HG03378 (cell line): Measurements from ENCODE around the gene FGG.
A peak's percentile ranks its signal among the peaks of the same experiment; 100 is the strongest.

Experiments used
- ATAC-seq: cut with Tn5 transposase; IDR thresholded peaks from one replicate; pipeline ENCODE4 v1.9.1; 2021; ENCODE audit warnings: mild to moderate bottlenecking, moderate library complexity; ENCODE audit not compliant: unreplicated experiment

FGG gene

DNA sequence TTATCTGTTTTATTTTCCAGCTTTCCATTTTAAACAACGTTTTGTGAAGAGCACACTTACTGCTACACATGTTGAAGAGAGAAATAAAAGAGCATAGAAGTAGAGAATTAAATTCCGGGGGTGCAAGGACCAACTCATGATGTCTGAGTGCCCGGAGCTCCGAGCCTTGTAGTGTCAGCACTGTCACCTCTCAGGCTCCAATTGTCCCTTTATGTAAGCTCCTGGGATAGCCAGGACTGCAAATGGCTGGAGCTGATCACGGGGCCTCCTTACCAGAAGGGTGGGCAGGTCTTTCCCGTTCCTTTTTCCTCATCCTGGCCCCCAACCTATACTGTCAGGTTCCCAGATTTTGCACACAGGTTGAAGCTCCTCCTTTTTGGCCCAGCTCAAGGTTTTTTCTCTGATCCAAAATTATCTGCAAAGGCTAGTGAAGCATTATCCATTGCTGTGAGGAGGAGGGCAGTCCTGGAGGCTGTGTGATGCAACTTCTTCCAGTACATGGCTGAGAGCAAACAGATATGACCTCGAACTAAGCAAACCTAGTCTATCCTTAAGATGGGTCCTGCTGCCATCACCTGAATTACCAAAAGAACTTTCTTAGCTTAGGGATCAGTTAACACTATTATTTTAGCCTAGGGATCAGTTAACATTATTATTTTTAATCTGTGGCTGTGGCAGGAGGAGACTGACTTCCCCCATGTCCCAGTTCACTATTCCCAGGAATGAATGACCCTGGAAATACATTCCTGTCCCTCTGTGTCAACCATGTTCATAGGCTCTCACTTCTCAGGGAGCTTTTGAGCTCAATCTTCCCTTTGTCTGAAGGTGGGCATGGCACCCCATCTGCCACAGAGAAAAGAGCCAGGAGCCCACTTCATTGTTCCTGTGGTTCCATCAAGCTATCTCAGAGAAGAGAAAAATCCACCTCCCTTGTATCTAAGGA lies at the start of gene FGG:
TSS of gene FGG (minus strand) at position 185 of the 943 bp plus-strand sequence. CDS start at position 138, 47 bp downstream.
- no peak for ATAC-seq

DNA sequence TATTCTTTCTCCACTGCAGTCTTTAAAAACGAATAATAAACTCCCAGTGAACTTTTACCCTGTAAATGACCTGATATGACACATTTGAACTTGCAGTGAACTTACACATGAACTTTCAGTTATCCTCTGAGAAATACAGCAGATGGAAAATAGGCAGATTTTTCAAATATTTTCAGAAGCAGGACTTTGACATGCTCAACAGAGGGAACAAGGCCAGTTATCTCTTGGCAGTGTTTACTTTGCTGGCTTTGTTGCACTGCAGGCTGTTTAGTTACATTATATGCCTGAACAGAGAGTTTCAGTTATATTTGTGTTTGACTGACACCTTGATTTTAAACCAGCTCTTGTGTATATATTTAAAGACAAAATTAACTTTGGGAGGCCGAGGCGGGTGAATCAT lies 47.6 kb upstream of the FGG start:
- ATAC-seq = no peak

DNA sequence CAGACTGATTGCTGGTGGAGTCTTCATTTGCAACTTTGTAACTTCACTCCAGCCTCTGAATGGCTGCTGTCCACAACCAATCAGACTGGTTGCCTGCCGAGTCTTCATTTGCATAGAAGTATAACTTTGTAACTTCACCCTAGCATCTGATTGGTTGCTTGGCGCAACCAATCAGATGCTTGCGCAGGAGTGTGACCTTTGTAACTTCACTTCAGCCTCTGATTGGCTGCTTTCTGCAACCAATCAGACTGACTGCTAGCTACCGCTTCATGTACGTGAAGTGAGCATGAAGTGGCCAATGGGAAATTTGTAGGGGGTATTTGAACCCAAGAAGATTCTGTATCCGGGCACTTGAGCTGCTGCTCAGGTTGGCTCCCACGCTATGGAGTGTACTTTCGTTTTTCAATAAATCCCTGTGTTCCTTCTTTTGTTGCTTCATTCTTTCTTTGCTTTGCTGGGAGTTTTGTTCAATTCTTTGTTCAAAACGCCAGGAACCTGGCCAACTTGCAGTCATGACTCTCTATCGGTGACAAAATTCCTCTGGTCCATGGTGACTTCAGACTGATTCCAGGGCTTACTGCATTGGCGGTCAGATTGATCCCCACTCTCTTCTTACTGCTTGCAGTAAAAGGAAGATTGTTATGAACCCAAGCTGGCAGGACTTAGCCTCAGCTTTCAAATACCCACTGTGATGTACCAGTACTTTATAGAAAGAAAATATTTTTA lies 46.4 kb upstream of the FGG start:
- ATAC-seq = no peak

- no peak for ATAC-seq
Observed at GRCh38 chr4:154643493-154643892, 31.0 kb upstream of the FGG start.

- no peak for ATAC-seq
Observed at GRCh38 chr4:154642373-154643009, 30.0 kb upstream of the FGG start.

DNA sequence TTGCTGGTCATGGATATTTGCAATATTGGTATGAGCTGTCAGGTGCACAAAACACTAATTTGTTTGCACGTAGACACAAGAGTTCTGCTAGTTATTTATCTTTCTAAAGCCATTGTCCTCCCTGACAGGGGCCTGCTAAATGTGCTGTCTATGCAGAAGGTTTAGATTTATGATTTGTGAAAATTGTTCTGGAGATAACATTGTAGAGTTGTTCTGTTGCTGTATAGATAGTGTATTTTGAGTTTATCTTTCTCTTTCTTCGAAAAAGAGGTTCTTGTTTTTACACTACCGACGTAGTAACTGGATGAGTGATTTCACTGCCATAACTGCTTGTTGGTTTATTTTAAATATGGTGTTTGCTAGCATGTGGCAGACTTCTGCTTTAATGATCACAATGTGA lies 28.5 kb upstream of the FGG start:
- ATAC-seq = no peak

DNA sequence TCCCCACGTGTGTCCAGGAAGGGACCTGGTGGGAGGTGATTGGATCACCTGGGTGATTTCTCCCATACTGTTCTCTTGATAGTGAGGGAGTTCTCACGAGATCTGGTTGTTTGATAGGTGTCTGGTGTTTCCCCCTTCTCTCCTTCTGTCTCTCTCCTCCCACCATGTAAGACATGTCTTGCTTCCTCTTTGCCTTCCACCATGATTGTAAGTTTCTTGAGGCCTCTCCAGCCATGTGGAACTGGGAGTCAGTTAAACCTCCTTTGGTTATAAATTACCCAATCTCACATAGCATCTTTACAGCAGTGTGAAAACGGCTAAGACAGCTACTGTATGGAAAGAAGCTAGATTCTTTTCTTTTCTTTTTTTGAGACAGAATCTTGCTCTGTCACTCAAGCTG lies 21.6 kb upstream of the FGG start:
- ATAC-seq = peak; percentile 53

DNA sequence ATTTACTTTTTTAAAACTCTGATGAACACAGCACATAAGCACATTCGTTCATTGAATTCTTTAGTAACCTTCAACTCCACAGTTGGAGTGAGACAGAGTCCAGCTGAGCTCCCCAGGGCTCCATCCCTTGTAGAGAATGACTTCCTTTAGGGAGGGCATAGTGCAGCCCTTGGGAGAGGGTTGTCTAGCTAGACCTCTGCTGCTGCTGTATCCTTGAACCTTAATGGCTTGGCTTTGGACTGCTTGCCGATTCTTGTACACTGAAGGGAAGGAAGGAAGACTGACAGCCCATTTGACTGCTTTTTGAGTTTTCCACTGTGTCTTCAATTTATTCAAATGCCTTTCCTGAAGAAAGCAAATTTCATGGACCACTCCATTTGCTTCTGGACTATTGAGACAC lies 19.4 kb upstream of the FGG start:
- no peak for ATAC-seq

GRCh38 chr4:154630324-154630723 lies 17.9 kb upstream of the FGG start:
- ATAC-seq = no peak

DNA sequence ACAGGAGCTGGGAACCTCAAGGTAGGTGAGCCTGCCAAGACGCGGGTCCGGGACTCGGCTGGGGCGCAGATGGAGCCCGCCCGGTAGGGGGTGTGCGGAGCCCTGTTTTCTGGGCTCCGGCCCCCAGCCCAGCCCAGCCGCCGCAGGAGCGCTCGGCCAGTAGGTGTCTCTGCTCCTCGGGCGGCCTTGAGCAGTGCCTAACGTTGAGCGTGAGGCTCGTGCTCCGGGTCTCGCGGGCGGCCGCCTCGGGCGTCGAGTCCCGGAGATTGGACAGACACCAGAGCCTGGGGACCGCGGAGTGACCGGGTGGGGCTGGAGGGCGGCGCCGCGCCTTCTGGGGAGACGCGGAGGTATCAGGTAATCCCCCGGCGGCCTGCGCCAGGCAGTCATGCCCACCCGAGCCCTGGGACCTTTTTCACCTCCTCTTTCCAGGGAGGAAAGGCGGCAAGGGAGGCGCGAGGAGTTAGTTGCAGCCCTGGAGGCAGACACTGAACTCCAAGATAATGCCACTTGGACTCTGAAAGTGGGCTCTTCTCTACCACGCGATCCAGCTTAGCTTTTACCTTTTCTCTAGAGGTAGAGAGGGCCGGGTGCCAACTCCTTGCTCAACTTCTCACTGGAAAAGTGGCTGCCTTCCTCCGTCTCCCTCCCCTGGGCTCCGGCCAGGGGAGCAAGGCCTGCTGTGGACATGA lies 14.5 kb upstream of the FGG start:
- ATAC-seq = peak; percentile 81

- no peak for ATAC-seq
Observed at GRCh38 chr4:154625971-154626370, 13.5 kb upstream of the FGG start.

- no peak for ATAC-seq
Observed at GRCh38 chr4:154623995-154624394, 11.5 kb upstream of the FGG start.

DNA sequence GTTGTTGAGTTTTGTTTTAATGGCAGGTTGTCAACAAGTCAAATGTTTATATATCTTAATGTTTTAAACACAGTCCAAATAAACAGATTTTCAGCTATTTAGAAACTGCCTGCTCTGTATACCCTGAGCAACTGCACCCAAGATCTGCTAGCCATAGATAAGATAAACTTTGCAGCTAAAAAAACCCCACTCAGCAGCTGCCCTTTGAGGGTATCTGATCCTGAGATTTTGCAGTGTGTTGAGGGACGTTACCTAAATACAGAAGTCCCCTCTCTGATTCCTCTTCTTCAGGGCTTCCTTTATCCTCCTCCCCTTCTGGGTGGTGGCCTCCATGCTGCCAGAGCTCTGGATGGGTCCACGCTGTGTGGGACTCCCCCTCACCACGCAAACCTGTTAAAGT lies 11.0 kb upstream of the FGG start:
- no peak for ATAC-seq

GRCh38 chr4:154622598-154622997 lies 10.1 kb upstream of the FGG start:
- ATAC-seq = peak; percentile 55

DNA sequence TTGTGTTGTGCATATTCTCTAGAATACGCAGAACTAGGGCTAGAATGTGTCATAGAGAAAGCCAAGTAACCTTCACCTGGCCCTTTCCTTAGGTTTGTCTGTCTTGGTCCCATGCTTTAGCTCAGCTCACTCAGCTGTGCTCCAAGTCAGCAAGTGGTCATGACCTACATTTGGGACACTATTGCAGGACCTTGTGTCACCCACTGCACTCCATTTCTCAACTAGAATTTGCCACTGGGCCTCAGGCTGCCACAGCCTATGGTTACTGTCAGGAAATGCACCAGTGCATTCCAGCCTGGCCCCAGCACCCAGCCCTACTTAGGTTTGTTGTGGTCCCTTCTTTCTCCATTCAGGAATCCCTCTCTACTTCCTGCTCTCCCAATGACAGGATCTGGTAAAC lies 7.7 kb upstream of the FGG start:
- ATAC-seq = no peak

GRCh38 chr4:154618708-154619315 lies 6.4 kb upstream of the FGG start:
- peak; percentile 66 for ATAC-seq

DNA sequence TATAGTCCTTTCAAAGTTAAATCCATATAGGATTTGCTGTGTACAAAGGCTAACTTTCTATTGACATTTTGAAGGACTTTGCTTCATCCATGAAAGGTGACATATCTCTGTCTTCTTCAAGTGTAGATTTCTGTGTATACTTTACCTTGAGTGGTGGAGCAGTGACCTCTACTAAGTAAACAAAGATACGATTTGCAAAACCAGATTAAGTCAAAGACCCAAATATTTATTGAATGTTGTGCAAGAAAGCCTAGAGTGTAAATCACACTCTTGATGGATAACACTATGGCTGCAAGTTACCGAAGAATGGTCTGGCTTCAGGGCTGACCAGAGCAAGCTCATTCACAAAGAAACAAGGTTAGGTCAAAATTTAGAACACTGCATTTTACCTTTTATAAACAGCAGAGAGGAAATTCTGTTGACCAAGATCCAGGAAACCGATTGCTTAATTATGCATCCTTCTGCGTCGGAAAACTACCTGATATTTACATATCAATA lies 5.4 kb upstream of the FGG start:
- ATAC-seq = no peak

GRCh38 chr4:154616731-154617130 lies 4.3 kb upstream of the FGG start:
- ATAC-seq = peak; percentile 96

- ATAC-seq = no peak
Observed at GRCh38 chr4:154616287-154616686, 3.8 kb upstream of the FGG start.

DNA sequence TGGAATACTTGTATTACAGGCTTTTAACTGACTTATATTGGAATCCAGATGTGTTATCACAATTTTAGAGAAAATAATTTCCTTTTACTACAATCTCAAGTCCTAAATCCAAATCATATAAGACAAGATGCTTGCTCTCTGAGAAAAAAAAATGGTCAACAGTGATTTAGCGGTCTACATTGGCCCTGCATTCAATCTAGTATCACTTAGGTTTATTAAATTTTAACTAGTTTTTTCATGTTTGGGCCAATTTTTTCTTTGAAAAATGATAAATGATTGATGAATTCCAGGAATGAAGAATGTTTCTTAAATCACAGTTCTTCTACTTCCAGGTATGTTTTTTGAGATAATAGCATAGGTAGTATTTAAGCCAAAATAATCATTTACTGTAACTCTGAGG lies 2.8 kb upstream of the FGG start:
- no peak for ATAC-seq
